Brain microvascular endothelial cell (primary cell): ENCODE results near the gene PKN1.

Experiments used
- DNase-seq: peaks from one replicate; pipeline ENCODE4 v3.0.0-alpha.2; 2020
- H3K27ac ChIP-seq: fragments of 250-450 bp; sonication (Bioruptor Pico); 2 replicates; pipeline ENCODE4 v1.5.1; 2020; ENCODE audit warnings: mild to moderate bottlenecking, moderate library complexity
- H3K27me3 ChIP-seq: fragments of 250-450 bp; sonication (Bioruptor Pico); replicated peaks from 2 replicates; pipeline ENCODE4 v1.5.1; 2020; ENCODE audit warnings: mild to moderate bottlenecking
- H3K36me3 ChIP-seq: fragments of 250-450 bp; sonication (Bioruptor Pico); replicated peaks from 2 replicates; pipeline ENCODE4 v1.5.1; 2020; ENCODE audit warnings: mild to moderate bottlenecking
- H3K4me3 ChIP-seq: 2 replicates; pipeline ENCODE4 v1.5.1; 2011; ENCODE audit warnings: low read depth, mild to moderate bottlenecking, control low read depth, low read length, moderate library complexity
- CTCF ChIP-seq: IDR thresholded peaks from 2 replicates; pipeline ENCODE4 v1.5.1; 2011; ENCODE audit warnings: low read depth, mild to moderate bottlenecking, moderate library complexity, low read length, control low read depth, inconsistent platforms; ENCODE audit errors: missing control alignments
- in situ Hi-C: cut with HindIII; loops from 2 replicates; pipeline ENCODE4 v1.10.0; 2017; ENCODE audit warnings: low sequenced_read_pairs, low pct_ligation_motif_present

PKN1 gene

GRCh38 chr19:14516048-14516534 is 83.0 kb downstream of the PKN1 start:
- Histone ChIP-seq H3K27me3 (no peaks in the 10 kb centered on the region), H3K27ac (no peak overlapping the region), H3K4me3 (peak overlapping the region; percentile 86), H3K36me3 (peaks cover 28% of the 10 kb centered on the region)
- in situ Hi-C loops = no loop called here
- TF ChIP-seq CTCF = no peak
- no peak for DNase-seq

DNA sequence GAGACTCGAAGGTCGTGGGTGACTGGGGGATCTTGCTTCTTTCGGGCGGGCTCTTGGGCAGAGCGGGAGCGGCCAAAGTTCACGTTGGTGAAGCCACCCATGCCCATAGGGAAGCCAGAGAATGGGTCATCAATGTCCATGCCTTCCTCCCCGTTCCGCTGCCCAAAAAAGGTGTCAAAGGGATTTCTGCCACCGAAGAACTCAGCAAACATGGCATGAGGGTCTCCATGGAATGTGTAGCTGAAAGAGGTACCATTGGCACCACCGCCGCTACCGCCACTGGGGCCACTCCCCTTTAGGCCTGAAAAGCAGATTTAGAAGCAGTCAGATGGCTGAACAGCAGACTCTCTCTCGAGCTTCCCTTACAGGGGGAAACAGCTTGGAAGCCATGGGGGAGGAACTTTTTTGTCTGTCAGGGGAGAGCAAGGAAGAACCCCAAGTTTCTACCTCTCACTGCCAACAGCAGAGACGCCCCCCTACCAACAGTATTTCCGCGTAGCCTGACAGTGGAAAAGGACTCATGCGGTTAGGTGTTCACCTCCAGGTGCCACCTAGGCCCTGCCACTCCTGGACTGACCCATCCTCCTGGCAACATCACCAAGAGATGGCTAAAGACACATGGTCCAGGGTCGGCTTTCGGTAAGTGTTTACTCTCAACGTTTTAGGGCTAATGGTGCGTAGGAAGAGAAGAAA is 83.8 kb downstream of the PKN1 start:
- Histone ChIP-seq H3K4me3 (peak overlapping the region; percentile 86), H3K27ac (peak overlapping the region; percentile 89), H3K36me3 (peaks cover 28% of the 10 kb centered on the region), H3K27me3 (no peaks in the 10 kb centered on the region)
- TF ChIP-seq CTCF = no peak
- in situ Hi-C loops = no loop called here
- no peak for DNase-seq

GRCh38 chr19:14517446-14517839 is 84.3 kb downstream of the PKN1 start:
- DNase-seq = no peak
- Histone ChIP-seq H3K27ac (peak overlapping the region; percentile 89), H3K27me3 (no peaks in the 10 kb centered on the region), H3K4me3 (peak overlapping the region; percentile 86), H3K36me3 (peaks cover 28% of the 10 kb centered on the region)
- in situ Hi-C loops = no loop called here
- no peak for TF ChIP-seq CTCF

DNA sequence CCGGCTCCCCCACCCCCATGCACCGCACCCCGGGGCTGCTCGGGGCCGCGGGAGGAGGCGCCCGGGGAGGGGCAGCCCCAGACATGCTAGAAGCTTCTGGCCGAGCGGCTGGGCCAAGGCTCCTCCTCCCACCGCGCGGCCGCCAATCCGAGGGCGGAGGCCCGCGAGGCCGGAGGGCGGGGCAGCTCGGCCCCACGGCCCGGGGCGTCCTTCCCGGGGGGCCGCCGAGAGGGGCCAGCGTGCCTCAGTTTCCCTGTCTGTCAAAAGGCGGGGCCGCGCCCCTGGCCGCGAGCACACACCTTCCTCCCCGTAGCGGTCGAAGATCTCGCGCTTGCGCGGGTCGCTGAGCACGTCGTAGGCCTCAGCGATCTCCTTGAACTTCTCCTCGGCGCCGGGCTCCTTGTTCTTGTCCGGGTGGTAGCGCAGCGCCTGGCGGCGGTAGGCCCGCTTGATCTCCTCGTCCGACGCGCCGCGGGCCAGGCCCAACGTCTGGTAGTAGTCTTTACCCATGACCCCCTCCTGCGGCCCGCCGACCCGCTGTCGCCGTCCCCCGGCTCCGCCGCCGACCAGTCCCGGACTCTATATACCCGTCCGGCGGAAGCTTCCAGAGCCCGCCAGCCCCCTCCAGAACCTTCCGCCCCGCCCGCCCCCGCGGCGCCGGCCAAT is 84.9 kb downstream of the PKN1 start, which contains the start of gene DNAJB1:
TSS of gene DNAJB1 (minus strand) at position 558 of the 666 bp plus-strand sequence. CDS start at position 510, 48 bp downstream.
- peak; percentile 57 for DNase-seq
- no peaks in the 10 kb centered on the region for H3K27me3 ChIP-seq
- peaks cover 28% of the 10 kb centered on the region for H3K36me3 ChIP-seq
- in situ Hi-C loops = no loop called here
- no peak for TF ChIP-seq CTCF
- H3K27ac ChIP-seq = peak within 1 kb of the TSS; percentile 89
- peak within 1 kb of the TSS; percentile 86 for H3K4me3 ChIP-seq

DNA sequence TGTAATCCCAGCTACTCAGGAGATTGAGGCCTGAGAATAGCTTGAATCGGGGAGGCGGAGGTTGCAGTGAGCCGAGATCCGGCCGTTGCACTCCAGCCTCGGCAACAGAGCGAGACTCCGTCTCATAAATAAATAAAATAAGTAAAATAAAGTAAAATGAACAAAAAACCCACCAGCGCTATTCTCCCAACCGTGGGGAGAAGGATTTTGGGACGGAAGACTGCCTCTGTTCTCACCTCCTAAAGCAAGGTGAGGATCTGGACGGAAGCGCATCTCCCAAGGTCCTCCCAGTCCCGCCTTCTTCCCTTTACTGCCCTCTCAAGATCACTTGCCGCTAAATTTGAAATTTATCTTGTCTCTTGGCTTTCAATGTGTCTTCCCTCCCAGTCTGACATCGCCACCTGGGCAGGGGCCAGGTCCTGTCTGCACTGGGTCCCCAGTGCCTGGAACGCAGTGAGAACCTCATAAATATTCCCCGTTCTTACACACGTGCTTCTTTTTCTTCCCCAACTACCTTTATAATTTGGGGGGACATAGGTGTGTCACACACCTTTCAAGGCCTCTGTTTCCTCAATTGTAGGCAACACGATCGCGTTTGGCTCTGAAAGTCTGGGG is 86.2 kb downstream of the PKN1 start:
- no peak overlapping the region for H3K27ac ChIP-seq
- H3K27me3 ChIP-seq = no peaks in the 10 kb centered on the region
- no peak for TF ChIP-seq CTCF
- no peak overlapping the region for H3K4me3 ChIP-seq
- peaks cover 26% of the 10 kb centered on the region for H3K36me3 ChIP-seq
- in situ Hi-C loops = no loop called here
- DNase-seq = no peak
